ENCODE measurements around the gene PDLIM1.

The PDLIM1 gene

DNA sequence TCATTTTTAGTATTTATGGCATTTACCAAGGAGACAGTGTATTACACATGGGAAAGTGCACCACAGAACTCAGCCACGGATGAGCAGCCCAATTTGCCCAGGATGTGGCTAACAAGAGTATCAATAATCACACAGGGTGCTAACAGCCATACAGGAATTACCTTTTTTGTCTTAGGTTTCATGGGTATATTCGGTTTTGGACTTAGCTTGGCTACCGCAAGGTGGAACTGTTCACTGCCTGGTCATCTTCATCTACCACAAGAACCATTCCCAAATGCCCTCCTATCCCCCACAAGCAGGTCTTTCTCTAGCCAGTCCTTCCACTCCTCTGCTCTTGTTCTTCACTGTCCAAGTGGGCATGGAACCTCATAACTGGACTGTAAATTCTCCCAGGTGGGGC is 6.0 kb downstream of the PDLIM1 start:
- TF ChIP-seq, protein P1, sequence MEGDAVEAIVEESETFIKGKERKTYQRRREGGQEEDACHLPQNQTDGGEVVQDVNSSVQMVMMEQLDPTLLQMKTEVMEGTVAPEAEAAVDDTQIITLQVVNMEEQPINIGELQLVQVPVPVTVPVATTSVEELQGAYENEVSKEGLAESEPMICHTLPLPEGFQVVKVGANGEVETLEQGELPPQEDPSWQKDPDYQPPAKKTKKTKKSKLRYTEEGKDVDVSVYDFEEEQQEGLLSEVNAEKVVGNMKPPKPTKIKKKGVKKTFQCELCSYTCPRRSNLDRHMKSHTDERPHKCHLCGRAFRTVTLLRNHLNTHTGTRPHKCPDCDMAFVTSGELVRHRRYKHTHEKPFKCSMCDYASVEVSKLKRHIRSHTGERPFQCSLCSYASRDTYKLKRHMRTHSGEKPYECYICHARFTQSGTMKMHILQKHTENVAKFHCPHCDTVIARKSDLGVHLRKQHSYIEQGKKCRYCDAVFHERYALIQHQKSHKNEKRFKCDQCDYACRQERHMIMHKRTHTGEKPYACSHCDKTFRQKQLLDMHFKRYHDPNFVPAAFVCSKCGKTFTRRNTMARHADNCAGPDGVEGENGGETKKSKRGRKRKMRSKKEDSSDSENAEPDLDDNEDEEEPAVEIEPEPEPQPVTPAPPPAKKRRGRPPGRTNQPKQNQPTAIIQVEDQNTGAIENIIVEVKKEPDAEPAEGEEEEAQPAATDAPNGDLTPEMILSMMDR (IDR thresholded peaks at IDR 0.05; ENCODE audit: low read depth, low read length, missing control alignments): no peak
- H3K4me3 ChIP-seq (replicated peaks; ENCODE audit: low read depth, low read length): no peak overlapping the region
- no peak for DNase-seq (ENCODE audit: extremely low read depth, low read depth)

DNA sequence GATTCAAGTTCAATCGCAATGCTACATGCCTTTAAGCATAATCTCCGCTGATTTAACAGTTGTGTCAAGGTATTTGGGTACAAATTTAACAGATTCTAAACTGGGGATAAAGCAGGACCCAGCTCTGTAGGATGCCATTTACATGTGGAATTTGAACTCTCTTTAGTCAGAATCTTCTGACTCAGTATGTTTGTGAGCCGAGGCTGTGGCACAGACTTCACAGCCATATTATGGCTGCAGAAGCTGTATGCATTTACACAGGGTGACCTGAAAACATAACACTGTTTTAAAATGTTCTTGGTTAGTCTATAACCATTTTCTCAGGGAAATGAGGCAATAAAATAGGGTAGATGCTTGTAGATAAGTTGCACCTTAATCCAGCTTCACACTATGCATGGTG is 8.7 kb downstream of the PDLIM1 start:
- no peak for DNase-seq (ENCODE audit: extremely low read depth, low read depth)
- no peak overlapping the region for H3K4me3 ChIP-seq (replicated peaks; ENCODE audit: low read depth, low read length)
- TF ChIP-seq, protein P1 (IDR thresholded peaks at IDR 0.05; ENCODE audit: low read depth, low read length, missing control alignments): no peak

DNA sequence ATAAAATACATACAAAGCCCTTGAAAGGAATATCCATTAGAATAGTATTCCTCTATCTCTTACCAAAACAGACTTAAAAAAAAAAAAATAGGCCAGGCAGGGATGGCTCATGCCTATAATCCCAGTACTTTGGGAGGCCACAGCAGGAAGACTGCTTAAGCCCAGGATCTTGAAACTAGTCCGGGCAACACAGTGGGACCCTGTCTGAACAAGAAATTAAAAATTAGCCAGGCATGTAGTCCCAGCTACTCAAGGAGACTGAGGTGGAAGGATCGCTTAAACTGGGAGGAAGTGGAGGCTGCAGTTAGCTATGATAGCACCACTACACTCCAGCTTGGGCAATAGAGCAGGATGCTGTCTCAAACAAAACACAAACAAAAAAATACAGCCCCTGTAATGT is 9.6 kb downstream of the PDLIM1 start:
- no peak overlapping the region for H3K4me3 ChIP-seq (replicated peaks; ENCODE audit: low read depth, low read length)
- TF ChIP-seq, protein P1 (IDR thresholded peaks at IDR 0.05; ENCODE audit: low read depth, low read length, missing control alignments): no peak
- DNase-seq (ENCODE audit: extremely low read depth, low read depth): no peak

- no peak overlapping the region for H3K4me3 ChIP-seq (replicated peaks; ENCODE audit: low read depth, low read length)
- no peak for DNase-seq (ENCODE audit: extremely low read depth, low read depth)
- TF ChIP-seq, protein P1 (IDR thresholded peaks at IDR 0.05; ENCODE audit: low read depth, low read length, missing control alignments): no peak
These were observed 10.2 kb downstream of the PDLIM1 start for GRCh38 chr10:95280637-95281036.

DNA sequence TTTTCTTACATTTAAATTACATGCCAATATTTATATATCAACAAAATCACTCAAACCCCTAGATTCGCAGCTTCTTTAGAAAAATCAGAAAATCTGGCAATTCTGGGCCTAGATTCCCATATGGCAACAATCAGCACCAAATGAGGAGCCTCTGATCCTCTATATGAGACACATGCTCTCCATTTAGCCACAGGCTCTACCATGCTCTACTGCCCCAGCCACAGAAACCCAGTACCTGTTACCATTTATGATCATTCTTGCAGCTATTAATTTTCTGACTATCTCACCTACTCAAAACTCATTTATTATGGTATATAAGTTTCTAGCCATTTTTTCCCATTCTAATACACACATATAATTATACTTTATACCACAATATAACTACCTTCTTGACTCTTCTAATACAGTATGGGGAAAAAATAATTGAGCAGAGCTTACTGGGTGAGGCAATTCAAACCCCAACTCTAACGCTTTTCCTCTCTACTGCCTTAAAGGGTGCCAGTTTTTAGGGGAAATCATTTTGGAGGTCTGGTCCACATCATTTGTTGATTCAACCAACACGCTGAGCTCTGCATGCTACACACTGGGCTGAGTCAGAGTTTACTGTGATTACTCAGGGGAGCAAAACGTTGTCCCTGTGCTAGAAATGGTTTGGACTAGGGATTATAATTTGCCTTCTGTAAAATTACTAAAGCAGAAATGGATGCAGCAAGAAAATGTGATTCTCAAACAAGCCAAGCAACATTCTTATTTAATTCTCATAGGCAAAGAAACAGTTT is 11.6 kb downstream of the PDLIM1 start:
- TF ChIP-seq, protein P1 (IDR thresholded peaks at IDR 0.05; ENCODE audit: low read depth, low read length, missing control alignments): no peak
- peak; percentile 38 for DNase-seq (ENCODE audit: extremely low read depth, low read depth)
- H3K4me3 ChIP-seq (replicated peaks; ENCODE audit: low read depth, low read length): no peak overlapping the region

- no peak overlapping the region for H3K4me3 ChIP-seq (replicated peaks; ENCODE audit: low read depth, low read length)
- TF ChIP-seq, protein P1 (IDR thresholded peaks at IDR 0.05; ENCODE audit: low read depth, low read length, missing control alignments): no peak
- no peak for DNase-seq (ENCODE audit: extremely low read depth, low read depth)
These were observed 12.5 kb downstream of the PDLIM1 start for GRCh38 chr10:95278061-95278988.

Measured in HFF-Myc (cell line).